NCI-H187 (cell line): ENCODE data around the gene ARHGEF19.
"Not testable (repeated sequence)": the region's sequence is repeated elsewhere in the genome, so short reads cannot be mapped to it uniquely, and the experiment has no call there.

ENCODE experiments used
- DNase-seq, 2 experiments: peaks; one replicate each; lab custom pipeline; 2025; lab: John Stamatoyannopoulos, UW

The ARHGEF19 gene

GRCh38 chr1:16221499-16221898, 9.0 kb upstream of the ARHGEF19 start:
- DNase-seq, result no peak

GRCh38 chr1:16219968-16220500, 7.6 kb upstream of the ARHGEF19 start:
- no peak for DNase-seq

DNA sequence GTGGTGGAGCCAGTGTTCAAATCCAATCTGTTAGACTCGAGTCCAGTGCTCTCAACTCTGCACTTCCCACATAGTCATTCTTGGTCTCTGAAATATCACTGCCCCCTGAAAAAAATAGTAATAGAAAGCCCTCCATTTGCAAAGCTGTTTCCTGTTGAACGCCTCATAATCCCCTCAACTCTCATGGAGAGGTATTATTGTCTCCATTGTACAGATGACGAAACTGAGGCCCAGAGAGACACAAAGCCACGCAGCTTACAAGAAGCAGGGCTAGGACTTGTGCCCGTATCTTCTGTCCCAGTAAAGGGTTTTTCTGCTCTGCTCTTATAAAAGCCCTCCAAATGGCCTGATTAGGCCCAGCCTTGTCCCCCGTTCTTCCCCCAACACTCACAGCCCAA, 6.2 kb upstream of the ARHGEF19 start:
- DNase-seq, result no peak

DNA sequence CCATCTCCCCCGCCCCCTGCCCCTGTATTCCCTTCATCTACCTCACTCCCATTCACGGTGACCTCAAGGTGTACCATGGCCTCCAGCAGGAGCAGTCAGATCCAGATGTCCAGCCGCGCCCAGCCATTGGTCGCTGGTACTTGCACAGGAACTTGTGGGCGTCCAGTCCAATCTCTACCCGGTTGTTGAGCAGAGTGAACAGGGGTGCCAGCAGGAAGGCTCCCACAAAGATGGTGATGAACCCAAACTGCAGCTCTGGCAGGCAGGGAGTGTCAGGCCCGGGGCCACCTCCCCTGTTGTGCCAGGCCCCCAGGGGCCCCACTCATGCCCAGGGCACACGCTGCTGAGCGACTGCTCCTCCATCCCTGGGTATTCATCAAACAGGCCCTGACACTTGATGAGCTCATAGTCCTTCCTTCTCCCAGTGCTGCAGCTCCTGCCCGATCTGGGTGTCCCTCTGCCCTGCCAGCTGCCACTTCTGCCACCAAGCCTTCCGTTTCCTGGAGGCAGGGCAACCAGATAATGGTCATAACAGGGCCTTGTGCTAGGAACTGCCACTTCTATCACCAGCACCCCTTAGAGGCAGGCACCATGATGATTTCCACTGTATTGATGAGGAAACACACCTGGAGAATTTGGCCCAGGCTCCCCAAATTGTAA, 5.7 kb upstream of the ARHGEF19 start:
- no peak for DNase-seq

DNA sequence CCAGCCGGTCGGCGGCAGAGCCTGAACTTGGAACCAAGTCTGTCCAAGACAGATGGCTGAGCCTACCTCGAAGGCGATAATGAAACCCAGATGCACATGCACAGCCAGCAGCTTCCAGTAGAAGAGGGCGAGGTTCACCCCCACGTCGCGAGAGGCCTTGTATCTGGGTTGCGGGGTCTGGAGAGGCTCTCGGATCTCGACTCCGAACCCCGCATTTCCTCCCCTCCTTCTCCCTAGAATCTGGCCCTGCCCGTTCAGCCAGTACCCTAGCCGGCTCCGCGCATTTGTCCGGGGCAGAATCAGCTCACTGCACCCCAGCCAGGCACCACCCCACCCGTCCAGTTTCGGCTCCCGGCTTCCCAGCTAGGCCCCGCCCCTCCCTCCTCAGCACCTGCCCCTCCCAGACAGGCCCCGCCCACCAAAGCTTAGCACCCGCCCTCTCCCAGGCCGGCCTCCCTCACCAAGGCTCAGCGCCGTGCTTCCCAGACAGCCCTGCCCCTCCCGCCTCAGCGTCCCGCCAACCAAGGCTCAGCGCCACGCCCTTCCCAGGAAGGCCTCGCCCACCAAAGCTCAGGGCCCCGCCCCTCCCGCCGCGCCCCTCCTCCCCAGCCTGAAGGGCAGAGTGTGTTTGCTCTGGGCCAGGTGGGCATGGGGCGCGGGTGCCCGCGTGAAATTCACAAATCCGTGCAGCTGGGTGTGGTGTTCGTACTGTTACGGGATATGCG, 4.8 kb upstream of the ARHGEF19 start:
- DNase-seq, result peak; percentile 85 to 95

- DNase-seq, result peak; percentile 6 to 66
Measured at GRCh38 chr1:16215882-16216753, 3.7 kb upstream of the ARHGEF19 start.

DNA sequence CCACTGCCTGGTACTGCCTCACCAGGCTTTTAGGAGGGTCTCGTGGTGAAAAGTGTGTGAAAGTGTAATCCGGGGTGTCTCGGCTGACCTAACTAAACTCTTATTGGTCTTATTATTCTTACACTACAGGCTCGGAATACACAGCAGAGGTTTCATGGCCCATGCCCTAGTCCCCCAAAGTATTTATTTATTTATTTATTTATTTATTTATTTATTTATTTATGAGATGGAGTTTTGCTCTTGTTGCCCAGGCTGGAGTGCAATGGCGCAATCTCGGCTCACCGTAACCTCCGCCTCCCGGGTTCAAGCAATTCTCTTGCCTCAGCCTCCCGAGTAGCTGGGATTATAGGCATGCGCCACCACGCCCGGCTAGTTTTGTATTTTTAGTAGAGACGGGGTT, 2.8 kb upstream of the ARHGEF19 start:
- DNase-seq, result not testable (repeated sequence)

DNA sequence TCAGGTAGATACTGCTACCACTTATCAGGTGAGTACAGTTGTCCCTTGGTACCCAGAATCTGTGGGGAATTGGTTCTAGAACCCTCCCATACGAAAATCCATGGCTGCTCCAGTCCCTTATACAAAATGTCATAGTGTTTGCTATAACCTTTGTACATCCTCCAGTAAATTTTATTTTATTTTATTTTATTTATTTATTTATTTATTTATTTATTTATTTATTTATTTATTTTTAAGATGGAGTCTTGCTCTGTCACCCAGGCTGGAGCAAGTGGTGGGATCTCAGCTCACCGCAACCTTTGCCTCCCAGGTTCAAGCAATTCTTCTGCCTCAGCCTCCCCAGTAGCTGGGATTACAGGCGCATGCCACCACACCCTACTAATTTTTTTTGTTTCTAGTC, 1.1 kb upstream of the ARHGEF19 start:
- not testable (repeated sequence) for DNase-seq

- DNase-seq, result no peak
Measured at GRCh38 chr1:16213013-16213412, 561 bp upstream of the ARHGEF19 start.

DNA sequence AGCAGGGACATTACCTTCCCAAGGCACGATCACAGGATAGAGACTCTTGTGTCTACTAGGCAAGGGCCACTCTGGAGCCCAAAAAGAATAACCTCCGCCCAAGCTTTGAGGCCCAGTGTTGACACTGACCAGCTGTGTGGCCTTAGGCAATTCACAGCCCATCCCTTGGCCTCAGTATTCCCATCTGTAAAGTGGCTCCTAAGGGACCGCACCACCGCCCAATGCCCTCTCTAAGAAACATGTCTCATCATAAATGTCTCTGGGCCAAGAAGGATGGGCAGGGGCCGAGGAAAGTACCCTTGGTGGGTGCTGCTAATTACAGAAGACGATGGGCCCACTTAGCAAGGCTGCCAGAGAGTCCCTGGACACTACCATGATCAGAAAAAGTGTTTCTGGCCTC, 628 bp downstream of the ARHGEF19 start:
- no peak for DNase-seq

GRCh38 chr1:16210581-16210980, 1.9 kb downstream of the ARHGEF19 start:
- DNase-seq, result no peak

DNA sequence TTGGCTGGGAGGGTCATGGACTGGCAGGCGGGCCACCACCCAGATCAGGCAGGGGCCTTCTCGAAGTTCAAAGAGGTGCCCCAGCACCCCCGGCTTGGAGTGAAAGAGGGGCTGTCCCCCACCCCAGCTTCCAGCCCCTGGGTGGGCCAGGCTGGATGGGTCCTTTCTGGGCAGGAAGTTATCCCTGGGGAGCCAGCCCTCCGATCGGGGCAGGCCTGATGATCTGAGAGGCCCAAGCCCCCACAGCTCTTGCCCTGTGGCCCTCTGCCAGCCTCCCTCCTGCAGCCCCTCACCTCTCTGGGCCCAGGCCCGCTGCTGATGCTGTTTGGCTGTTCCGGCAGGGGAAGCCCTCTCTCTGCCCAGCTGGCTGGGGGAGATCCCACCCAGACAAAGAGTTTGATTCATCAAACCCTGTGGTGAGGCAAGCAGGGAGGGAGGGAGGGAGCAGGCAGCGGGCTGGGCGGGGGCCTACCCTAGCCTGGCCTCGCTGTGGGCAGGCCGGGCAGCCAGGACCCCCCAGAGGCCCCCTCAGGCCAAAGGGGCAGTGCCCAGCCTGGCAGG, 2.5 kb downstream of the ARHGEF19 start:
- DNase-seq, result no peak

DNA sequence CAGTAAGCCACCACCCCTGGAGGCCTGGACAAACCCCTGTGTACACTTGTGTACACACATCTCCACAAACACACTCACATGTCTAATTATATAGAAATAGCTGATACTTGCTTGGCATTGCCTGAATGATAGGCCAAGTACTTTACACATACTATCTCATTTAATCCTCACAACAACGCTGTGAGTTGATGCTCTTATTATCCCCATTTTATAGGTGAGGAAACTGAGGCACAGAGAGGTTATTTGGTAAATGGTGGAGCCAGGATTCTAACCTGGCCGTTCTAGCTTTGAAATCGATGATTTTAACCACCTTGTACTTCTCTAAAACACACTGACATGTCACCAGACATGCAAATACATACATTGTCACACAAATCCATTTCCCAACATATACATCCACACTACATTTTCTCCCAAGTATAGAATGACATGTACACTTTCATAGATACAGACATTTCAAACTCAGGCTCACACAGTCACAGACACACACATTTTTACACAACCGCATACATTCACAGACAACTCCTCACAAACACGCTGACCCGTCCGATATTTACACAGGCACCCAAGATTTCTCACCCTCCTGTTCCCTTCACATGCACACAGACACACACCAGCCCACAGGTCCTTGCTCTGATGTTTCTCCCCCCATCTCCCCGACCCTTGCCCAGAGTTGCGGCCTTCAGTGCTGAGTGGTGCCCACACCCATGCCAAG, 3.2 kb downstream of the ARHGEF19 start:
- DNase-seq, result no peak

DNA sequence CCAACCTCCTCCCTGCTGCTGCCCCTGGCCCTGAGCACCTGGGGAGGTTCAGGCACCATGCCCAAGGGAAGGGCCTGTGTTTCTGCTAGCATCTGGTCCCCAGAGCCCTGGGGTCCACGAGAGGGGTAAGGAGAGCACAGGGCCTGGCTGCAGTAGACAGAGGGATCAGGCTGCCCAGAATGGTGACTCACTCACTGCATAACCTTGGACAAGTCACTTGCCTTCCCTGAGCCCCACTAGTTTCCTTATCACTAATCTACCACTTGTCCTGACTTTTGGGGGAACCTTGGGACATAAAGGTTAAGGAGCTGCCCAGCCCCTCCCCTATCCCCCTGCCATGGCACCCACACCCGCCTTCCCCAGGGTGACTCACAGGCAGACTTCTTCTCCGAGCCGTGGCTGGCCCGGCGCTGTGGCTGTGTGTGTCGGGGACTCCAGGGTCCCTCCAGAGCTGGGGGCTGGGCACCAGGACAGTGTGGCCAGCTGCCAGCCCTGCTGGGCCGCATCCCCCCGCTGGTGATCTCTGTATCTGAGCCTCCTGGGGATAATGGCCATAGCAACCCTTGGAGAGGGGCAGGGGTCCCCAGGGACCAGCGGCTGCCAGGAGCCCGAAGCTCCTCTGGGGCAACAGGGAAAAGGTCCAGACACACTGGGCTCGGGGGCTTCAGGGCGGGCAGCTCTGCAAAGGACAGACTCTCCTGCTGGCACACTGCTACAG, 4.0 kb downstream of the ARHGEF19 start:
- DNase-seq, result no peak

DNA sequence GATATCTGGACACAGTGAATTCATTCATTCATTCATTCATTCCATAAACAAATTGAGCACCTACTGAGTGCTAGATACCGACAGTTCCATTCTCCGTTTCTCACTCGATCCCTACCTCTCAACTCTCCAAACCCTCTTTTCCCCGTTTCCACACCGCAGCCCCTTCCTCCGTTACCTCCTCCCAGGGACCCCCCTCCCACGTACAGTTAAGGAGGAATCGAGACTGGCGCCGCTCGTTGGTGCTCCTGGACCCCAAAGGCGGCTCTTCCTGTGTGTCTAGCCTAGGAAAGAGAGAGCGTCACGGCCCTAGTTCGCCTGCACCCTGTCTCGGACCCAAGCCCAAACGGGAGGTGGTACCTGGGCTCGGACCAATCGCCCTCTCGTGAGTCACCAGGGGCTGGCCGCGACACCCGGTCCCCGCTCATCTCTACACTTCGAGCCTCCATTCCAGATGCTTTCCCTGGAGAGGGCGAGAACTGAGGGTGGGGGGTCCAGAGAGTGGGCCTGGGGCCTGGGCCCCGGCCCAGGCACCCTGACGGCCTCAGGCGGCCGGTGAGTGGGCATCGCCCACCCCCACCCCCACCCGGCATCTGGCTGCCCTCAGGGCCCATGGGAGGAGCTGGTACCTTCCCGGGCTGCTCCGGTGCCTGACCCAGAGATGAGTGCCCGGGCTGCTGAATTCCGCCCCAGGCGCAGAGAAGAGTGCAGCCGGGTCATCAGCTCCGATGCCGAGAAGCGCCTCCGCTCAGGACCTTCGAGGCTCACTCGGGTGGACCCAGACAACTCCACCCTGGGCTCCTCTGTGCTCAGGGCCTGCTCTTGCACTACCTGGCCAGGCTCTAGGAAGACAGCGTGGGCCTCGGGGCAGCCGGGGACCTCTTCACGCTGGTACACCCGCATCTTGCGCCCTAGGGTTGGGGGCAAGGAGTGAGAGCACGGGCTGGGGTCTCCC, 4.9 kb downstream of the ARHGEF19 start:
- DNase-seq, result no peak

- DNase-seq, result peak; percentile 84 to 95
Measured at GRCh38 chr1:16206547-16207317, 5.7 kb downstream of the ARHGEF19 start.

DNA sequence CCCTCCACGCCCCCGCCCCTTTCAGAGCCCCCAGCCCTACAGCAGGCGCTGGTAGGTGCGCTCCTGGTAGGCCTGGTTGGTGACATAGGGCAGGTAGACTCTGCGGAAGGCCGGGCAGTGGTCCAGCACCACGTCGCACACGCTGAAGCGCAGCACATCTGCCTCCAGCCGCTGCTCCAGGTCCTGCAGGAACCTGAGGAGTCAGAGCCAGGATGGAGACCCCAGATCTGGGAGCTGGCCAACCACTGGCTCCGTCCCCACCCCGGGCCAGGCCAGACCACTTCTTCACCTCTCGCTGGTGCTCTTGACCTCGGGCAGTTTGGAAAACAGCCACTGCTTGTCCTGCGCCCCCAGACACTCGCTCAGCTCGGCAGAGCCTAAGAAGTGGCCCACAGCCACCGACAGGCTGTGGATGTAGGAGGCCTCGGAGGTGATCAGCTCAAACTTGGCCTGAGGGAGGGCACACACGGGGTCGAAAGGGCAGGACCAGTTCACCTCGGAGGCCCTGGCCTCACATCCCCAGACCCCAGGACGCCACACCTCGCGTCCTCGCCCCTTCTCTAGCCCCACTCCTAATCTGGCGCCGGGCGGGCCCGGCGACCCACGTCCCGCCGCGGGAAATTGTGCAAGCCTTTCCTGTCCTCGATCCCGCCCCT, 6.4 kb downstream of the ARHGEF19 start:
- no peak for DNase-seq

DNA sequence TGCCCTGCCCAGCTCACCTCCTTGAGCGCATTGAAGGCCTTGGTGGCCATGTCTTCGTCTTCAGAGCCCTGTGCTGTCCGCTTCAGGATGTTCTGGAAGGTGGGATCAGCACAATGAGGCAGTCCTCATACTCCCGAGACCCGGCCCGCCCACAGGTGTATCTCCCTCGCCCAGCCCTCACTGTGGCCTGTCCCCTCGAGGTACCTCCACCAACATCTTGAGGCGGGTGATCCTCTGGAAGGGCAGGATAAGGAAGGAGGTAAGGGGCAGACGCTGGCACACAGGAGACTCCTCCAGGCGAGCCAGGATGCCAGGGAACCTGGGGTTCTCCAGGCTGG, 7.1 kb downstream of the ARHGEF19 start:
- DNase-seq, result no peak
